ENCODE results near the gene KIF18A. TPM values are rescaled to one million over a fixed set of nuclear protein-coding genes. Genes with fewer than 3 reads are reported as not detected.

Gene KIF18A
- total and polyA plus RNA-seq, 3 experiments from 2014 or later, result 0.53 to 10.9 (median 10.8) TPM

GRCh38 chr11:28058333-28058732 lies 49.6 kb downstream of the KIF18A start:
- no peaks in the 10 kb centered on the region for H3K36me3 Mint-ChIP-seq
- no peak overlapping the region for H3K4me3 Mint-ChIP-seq
- no peaks in the 10 kb centered on the region for H3K36me3 ChIP-seq (ENCODE audit: insufficient read depth, low read length)
- H3K4me3 ChIP-seq (ENCODE audit: low read length), result no peak overlapping the region
- H3K9me3 ChIP-seq (ENCODE audit: low read length), result no peaks in the 10 kb centered on the region
- ChIA-PET CTCF (no interaction called here), POLR2A (no interaction called here)
- no peaks in the 10 kb centered on the region for H3K27me3 Mint-ChIP-seq
- no peaks in the 10 kb centered on the region for H3K9me3 Mint-ChIP-seq
- H3K27ac Mint-ChIP-seq, result no peak overlapping the region
- no peak overlapping the region for H3K27ac ChIP-seq (ENCODE audit: low read depth, low read length)
- no peak for DNase-seq
- H3K27me3 ChIP-seq (ENCODE audit: insufficient read depth, low read length, poor library complexity, severe bottlenecking), result no peaks in the 10 kb centered on the region
- no peaks in the 10 kb centered on the region for H3K4me1 ChIP-seq (ENCODE audit: insufficient read depth, low read length)
- H3K4me1 Mint-ChIP-seq, result no peaks in the 10 kb centered on the region

GRCh38 chr11:28054821-28055220 lies 53.1 kb downstream of the KIF18A start:
- Mint-ChIP-seq H3K27me3 (no peaks in the 10 kb centered on the region), H3K27ac (no peak overlapping the region), H3K4me1 (peaks cover 0 to 9% (median 0%) of the 10 kb centered on the region in 3 donors), H3K4me3 (no peak overlapping the region), H3K9me3 (no peaks in the 10 kb centered on the region), H3K36me3 (no peaks in the 10 kb centered on the region)
- Histone ChIP-seq H3K36me3 (ENCODE audit: insufficient read depth, low read length) (no peaks in the 10 kb centered on the region), H3K9me3 (ENCODE audit: low read length) (no peaks in the 10 kb centered on the region), H3K4me1 (ENCODE audit: insufficient read depth, low read length) (no peaks in the 10 kb centered on the region), H3K4me3 (ENCODE audit: low read length) (no peak overlapping the region), H3K27me3 (ENCODE audit: insufficient read depth, low read length, poor library complexity, severe bottlenecking) (no peaks in the 10 kb centered on the region), H3K27ac (ENCODE audit: low read depth, low read length) (no peak overlapping the region)
- ChIA-PET CTCF (no interaction called here), POLR2A (no interaction called here)
- DNase-seq, result no peak

- ChIA-PET POLR2A (no interaction called here), CTCF (no interaction called here)
- Mint-ChIP-seq H3K27me3 (no peaks in the 10 kb centered on the region), H3K36me3 (no peaks in the 10 kb centered on the region), H3K4me1 (peaks cover 0 to 9% (median 0%) of the 10 kb centered on the region in 3 donors), H3K4me3 (no peak overlapping the region), H3K27ac (no peak overlapping the region), H3K9me3 (no peaks in the 10 kb centered on the region)
- Histone ChIP-seq H3K4me3 (ENCODE audit: low read length) (no peak overlapping the region), H3K9me3 (ENCODE audit: low read length) (no peaks in the 10 kb centered on the region), H3K27ac (ENCODE audit: low read depth, low read length) (no peak overlapping the region), H3K27me3 (ENCODE audit: insufficient read depth, low read length, poor library complexity, severe bottlenecking) (no peaks in the 10 kb centered on the region), H3K4me1 (ENCODE audit: insufficient read depth, low read length) (no peaks in the 10 kb centered on the region), H3K36me3 (ENCODE audit: insufficient read depth, low read length) (no peaks in the 10 kb centered on the region)
- no peak for DNase-seq
Observed at GRCh38 chr11:28049338-28050216, 58.4 kb downstream of the KIF18A start.

- H3K36me3 Mint-ChIP-seq, result no peaks in the 10 kb centered on the region
- H3K27me3 ChIP-seq (ENCODE audit: insufficient read depth, low read length, poor library complexity, severe bottlenecking), result no peaks in the 10 kb centered on the region
- no peak for DNase-seq
- no peaks in the 10 kb centered on the region for H3K9me3 Mint-ChIP-seq
- no peak overlapping the region for H3K4me3 Mint-ChIP-seq
- ChIA-PET POLR2A (no interaction called here), CTCF (no interaction called here)
- no peaks in the 10 kb centered on the region for H3K9me3 ChIP-seq (ENCODE audit: low read length)
- H3K4me3 ChIP-seq (ENCODE audit: low read length), result no peak overlapping the region
- H3K27ac Mint-ChIP-seq, result no peak overlapping the region
- H3K27me3 Mint-ChIP-seq, result no peaks in the 10 kb centered on the region
- H3K4me1 Mint-ChIP-seq, result peaks cover 0 to 9% (median 0%) of the 10 kb centered on the region in 3 donors
- H3K27ac ChIP-seq (ENCODE audit: low read depth, low read length), result no peak overlapping the region
- no peaks in the 10 kb centered on the region for H3K36me3 ChIP-seq (ENCODE audit: insufficient read depth, low read length)
- no peaks in the 10 kb centered on the region for H3K4me1 ChIP-seq (ENCODE audit: insufficient read depth, low read length)
Observed at GRCh38 chr11:28048812-28049211, 59.1 kb downstream of the KIF18A start.

- ChIA-PET POLR2A (no interaction called here), CTCF (no interaction called here)
- no peak overlapping the region for H3K27ac ChIP-seq (ENCODE audit: low read depth, low read length)
- H3K4me1 Mint-ChIP-seq, result no peaks in the 10 kb centered on the region
- DNase-seq, result no peak
- H3K27me3 ChIP-seq (ENCODE audit: insufficient read depth, low read length, poor library complexity, severe bottlenecking), result no peaks in the 10 kb centered on the region
- no peaks in the 10 kb centered on the region for H3K27me3 Mint-ChIP-seq
- H3K9me3 Mint-ChIP-seq, result no peaks in the 10 kb centered on the region
- no peaks in the 10 kb centered on the region for H3K9me3 ChIP-seq (ENCODE audit: low read length)
- no peaks in the 10 kb centered on the region for H3K36me3 Mint-ChIP-seq
- H3K4me1 ChIP-seq (ENCODE audit: insufficient read depth, low read length), result no peaks in the 10 kb centered on the region
- H3K4me3 ChIP-seq (ENCODE audit: low read length), result no peak overlapping the region
- H3K36me3 ChIP-seq (ENCODE audit: insufficient read depth, low read length), result no peaks in the 10 kb centered on the region
- no peak overlapping the region for H3K4me3 Mint-ChIP-seq
- no peak overlapping the region for H3K27ac Mint-ChIP-seq
Observed at GRCh38 chr11:28043930-28044709, 63.8 kb downstream of the KIF18A start.

GRCh38 chr11:28040384-28040783 lies 67.6 kb downstream of the KIF18A start:
- ChIA-PET POLR2A (no interaction called here), CTCF (no interaction called here)
- H3K9me3 Mint-ChIP-seq, result no peaks in the 10 kb centered on the region
- no peak overlapping the region for H3K4me3 ChIP-seq (ENCODE audit: low read length)
- no peak overlapping the region for H3K4me3 Mint-ChIP-seq
- H3K4me1 ChIP-seq (ENCODE audit: insufficient read depth, low read length), result no peaks in the 10 kb centered on the region
- H3K27ac Mint-ChIP-seq, result no peak overlapping the region
- no peaks in the 10 kb centered on the region for H3K9me3 ChIP-seq (ENCODE audit: low read length)
- H3K36me3 ChIP-seq (ENCODE audit: insufficient read depth, low read length), result no peaks in the 10 kb centered on the region
- no peak for DNase-seq
- no peaks in the 10 kb centered on the region for H3K4me1 Mint-ChIP-seq
- no peak overlapping the region for H3K27ac ChIP-seq (ENCODE audit: low read depth, low read length)
- no peaks in the 10 kb centered on the region for H3K27me3 Mint-ChIP-seq
- no peaks in the 10 kb centered on the region for H3K27me3 ChIP-seq (ENCODE audit: insufficient read depth, low read length, poor library complexity, severe bottlenecking)
- no peaks in the 10 kb centered on the region for H3K36me3 Mint-ChIP-seq

GRCh38 chr11:28038775-28039174 lies 69.2 kb downstream of the KIF18A start:
- Histone ChIP-seq H3K27me3 (ENCODE audit: insufficient read depth, low read length, poor library complexity, severe bottlenecking) (no peaks in the 10 kb centered on the region), H3K27ac (ENCODE audit: low read depth, low read length) (no peak overlapping the region), H3K4me3 (ENCODE audit: low read length) (no peak overlapping the region), H3K4me1 (ENCODE audit: insufficient read depth, low read length) (no peaks in the 10 kb centered on the region), H3K9me3 (ENCODE audit: low read length) (no peaks in the 10 kb centered on the region), H3K36me3 (ENCODE audit: insufficient read depth, low read length) (no peaks in the 10 kb centered on the region)
- Mint-ChIP-seq H3K36me3 (no peaks in the 10 kb centered on the region), H3K9me3 (no peaks in the 10 kb centered on the region), H3K4me3 (no peak overlapping the region), H3K4me1 (no peaks in the 10 kb centered on the region), H3K27ac (no peak overlapping the region), H3K27me3 (no peaks in the 10 kb centered on the region)
- CTCF ChIA-PET, result no interaction called here
- POLR2A ChIA-PET, result no interaction called here
- DNase-seq, result no peak

- H3K27me3 ChIP-seq (ENCODE audit: insufficient read depth, low read length, poor library complexity, severe bottlenecking), result no peaks in the 10 kb centered on the region
- H3K27ac ChIP-seq (ENCODE audit: low read depth, low read length), result no peak overlapping the region
- no peak overlapping the region for H3K27ac Mint-ChIP-seq
Observed at GRCh38 chr11:28026634-28027290, 81.2 kb downstream of the KIF18A start.

More at GRCh38 chr11:28026634-28027290, 81.2 kb downstream of the KIF18A start:
- Histone ChIP-seq H3K4me3 (ENCODE audit: low read length) (no peak overlapping the region), H3K4me1 (ENCODE audit: insufficient read depth, low read length) (no peaks in the 10 kb centered on the region), H3K36me3 (ENCODE audit: insufficient read depth, low read length) (no peaks in the 10 kb centered on the region), H3K9me3 (ENCODE audit: low read length) (no peaks in the 10 kb centered on the region)
- CTCF ChIA-PET, result no interaction called here
- POLR2A ChIA-PET, result no interaction called here
- H3K9me3 Mint-ChIP-seq, result no peaks in the 10 kb centered on the region
- H3K27me3 Mint-ChIP-seq, result no peaks in the 10 kb centered on the region
- no peaks in the 10 kb centered on the region for H3K4me1 Mint-ChIP-seq
- H3K36me3 Mint-ChIP-seq, result peaks cover 0 to 7% (median 2%) of the 10 kb centered on the region in 3 donors
- DNase-seq, result no peak
- no peak overlapping the region for H3K4me3 Mint-ChIP-seq
